A549 (cell line): ENCODE results near the gene CTIF. TPM values are rescaled to one million over a fixed set of nuclear protein-coding genes. Genes with fewer than 3 reads are reported as not detected.

Experiments
- ATAC-seq, 2 experiments: fragments of 200-7000 bp in 1 of 2; fragments of >200 bp in 1 of 2; cut with Nextera tagmentation in 1 of 2; cut with Tn5 transposase in 1 of 2; 3 replicates each; pipeline versions ENCODE4 v1.8.0 to v1.9.1; 2018 to 2020; ENCODE audit warnings: mild to moderate bottlenecking in 1 of 2, moderate library complexity in 1 of 2
- CTCF ChIA-PET: fragments of 300-600 bp; sonication (Branson Sonifier 250); formaldehyde crosslinking; extraction: SDS; loops from one replicate; lab custom pipeline; 2021; ENCODE audit warnings: antibody characterized with exemption, inconsistent platforms; lab: Yijun Ruan, JAX
- POLR2A ChIA-PET: fragments of 350-600 bp; formaldehyde crosslinking; extraction: SDS; loops from one replicate; lab custom pipeline; 2021; ENCODE audit warnings: antibody characterized with exemption, inconsistent platforms; lab: Yijun Ruan, JAX
- DNase-seq, 2 experiments: peaks; one replicate each; pipeline versions ENCODE4 v3.0.0 to v3.0.0-alpha.2; 2011 to 2016; ENCODE audit warnings: low read depth in 1 of 2, low spot score in 1 of 2
- FAIRE-seq: peaks from 2 replicates; lab custom pipeline; 2011; peaks lifted over from hg19 to GRCh38; lab: Jason Lieb, UNC
- H3K27ac ChIP-seq, 2 experiments: fragments of >200 bp; sonication (Bioruptor Twin); formaldehyde crosslinking; 3 replicates each; pipeline ENCODE4 v1.5.1; 2016 to 2017
- H3K4me1 ChIP-seq: fragments of >200 bp; sonication (Bioruptor Twin); formaldehyde crosslinking; 3 replicates; pipeline ENCODE4 v1.6.1; 2016
- H3K4me2 ChIP-seq: fragments of >200 bp; sonication (Bioruptor Twin); formaldehyde crosslinking; 3 replicates; pipeline ENCODE4 v1.6.1; 2016
- H3K4me3 ChIP-seq: fragments of >200 bp; sonication (Bioruptor Twin); formaldehyde crosslinking; 3 replicates; pipeline ENCODE4 v1.5.1; 2016
- H3K9me3 ChIP-seq: fragments of >200 bp; sonication (Bioruptor Twin); formaldehyde crosslinking; 3 replicates; pipeline ENCODE4 v1.6.1; 2016
- CBX2 ChIP-seq: fragments of 200-600 bp; sonication (generic); IDR thresholded peaks from 2 replicates; pipeline ENCODE4 v1.6.1; 2016; ENCODE audit warnings: low read depth, mild to moderate bottlenecking, borderline replicate concordance
- CHD2 ChIP-seq: fragments of 150-350 bp; IDR thresholded peaks from 2 replicates; pipeline ENCODE4 v1.6.1; 2014; ENCODE audit warnings: low read length; ENCODE audit not compliant: partially characterized antibody
- CHD4 ChIP-seq: fragments of 200-600 bp; sonication (generic); IDR thresholded peaks from 2 replicates; pipeline ENCODE4 v1.6.1; 2016; ENCODE audit warnings: antibody characterized with exemption, mild to moderate bottlenecking, borderline replicate concordance
- EP300 ChIP-seq, 2 experiments: fragments of >200 bp; sonication (Bioruptor Twin); formaldehyde crosslinking; IDR thresholded peaks; 2 replicates in 1 of 2; 3 replicates in 1 of 2; pipeline ENCODE4 v1.6.1; 2016 to 2017
- ESRRA ChIP-seq: fragments of 150-350 bp; IDR thresholded peaks from 2 replicates; pipeline ENCODE4 v1.6.1; 2014; ENCODE audit warnings: mild to moderate bottlenecking, low read length, borderline replicate concordance
- FOSL2 ChIP-seq, 2 experiments: fragments of 450-650 bp in 1 of 2; fragments of >200 bp in 1 of 2; sonication (Bioruptor Twin) in 1 of 2; formaldehyde crosslinking; IDR thresholded peaks; 2 replicates each; pipeline versions ENCODE4 v1.5.0 to v1.6.1; 2016 to 2020; ENCODE audit warnings: mild to moderate bottlenecking in 1 of 2, moderate library complexity in 1 of 2
- FOXS1 ChIP-seq: fragments of 250-450 bp; sonication (Bioruptor Pico); IDR thresholded peaks from 2 replicates; pipeline ENCODE4 v1.5.0; 2020; ENCODE audit warnings: mild to moderate bottlenecking, moderate library complexity
- GATA3 ChIP-seq: IDR thresholded peaks from 2 replicates; pipeline ENCODE4 v1.6.1; 2012; ENCODE audit warnings: borderline replicate concordance
- HMGXB4 ChIP-seq: fragments of 250-450 bp; sonication (Bioruptor Pico); IDR thresholded peaks from 2 replicates; pipeline ENCODE4 v1.5.0; 2021; ENCODE audit warnings: mild to moderate bottlenecking, moderate library complexity, borderline replicate concordance
- HOXB13 ChIP-seq: fragments of 250-450 bp; sonication (Bioruptor Pico); IDR thresholded peaks from 2 replicates; pipeline ENCODE4 v1.5.0; 2020; ENCODE audit warnings: low read depth, mild to moderate bottlenecking, moderate library complexity
- MAX ChIP-seq: IDR thresholded peaks from 2 replicates; pipeline ENCODE4 v1.6.1; 2012
- MYC ChIP-seq: IDR thresholded peaks from 2 replicates; pipeline ENCODE4 v1.6.1; 2012; ENCODE audit warnings: mild to moderate bottlenecking, inconsistent platforms, low read length, improper control_type of control experiment, borderline replicate concordance
- PHF8 ChIP-seq: fragments of 200-600 bp; sonication (generic); IDR thresholded peaks from 2 replicates; pipeline ENCODE4 v1.6.1; 2016; ENCODE audit warnings: low read depth, mild to moderate bottlenecking, antibody characterized with exemption, moderate library complexity, borderline replicate concordance
- POLR2A ChIP-seq: IDR thresholded peaks from 2 replicates; pipeline ENCODE4 v1.6.1; 2012; ENCODE audit warnings: mild to moderate bottlenecking, low read length
- RARB ChIP-seq: fragments of 250-450 bp; sonication (Bioruptor Pico); IDR thresholded peaks from 2 replicates; pipeline ENCODE4 v1.8.0; 2021; ENCODE audit warnings: mild to moderate bottlenecking, moderate library complexity
- REST ChIP-seq: fragments of 200-600 bp; sonication (generic); IDR thresholded peaks from 2 replicates; pipeline ENCODE4 v1.6.1; 2016; ENCODE audit warnings: antibody characterized with exemption, mild to moderate bottlenecking, moderate library complexity
- RFX5 ChIP-seq: fragments of 450-650 bp; IDR thresholded peaks from 2 replicates; pipeline ENCODE4 v1.7.1; 2014; ENCODE audit warnings: antibody characterized with exemption, mild to moderate bottlenecking, moderate library complexity
- ZFP36 ChIP-seq: fragments of 450-650 bp; IDR thresholded peaks from 2 replicates; pipeline ENCODE4 v1.6.1; 2014; ENCODE audit warnings: borderline replicate concordance; ENCODE audit not compliant: partially characterized antibody
- ZNF302 ChIP-seq: fragments of 250-450 bp; sonication (Bioruptor Pico); IDR thresholded peaks from 2 replicates; pipeline ENCODE4 v1.9.0; 2021; ENCODE audit warnings: inconsistent platforms, mild to moderate bottlenecking, moderate library complexity
- ZSCAN20 ChIP-seq: fragments of 250-450 bp; sonication (Bioruptor Pico); IDR thresholded peaks from 2 replicates; pipeline ENCODE4 v1.8.0; 2022; ENCODE audit warnings: mild to moderate bottlenecking, moderate library complexity
- WGBS: methylation state at CpG from one replicate; pipeline ENCODE4 v1.1.6; 2017; ENCODE audit errors: missing lambda C conversion rate; 5-methylcytosine and 5-hydroxymethylcytosine counted together
- polyA plus RNA-seq, 4 experiments: library from polyadenylated mRNA; depleted of rRNA in 3 of 4; stranded (reverse); fragments of >200 nt; fragmentation: RNase III in 1 of 4; extraction: RNeasy Plus Mini Kit Qiagen cat#74134 plus additional on column Dnase treatment in 1 of 4; gene quantifications; 2 replicates in 3 of 4; 3 replicates in 1 of 4; pipeline ENCODE4 v1.2.3, GENCODE V29; 2011 to 2017

Gene CTIF
- polyA plus RNA-seq, 2 of the 4 experiments (the other 2 are of a cell fraction) = 17.0 to 24.7 TPM

GRCh38 chr18:48607056-48607984, 68.5 kb downstream of the CTIF start:
- Histone ChIP-seq H3K4me1 (peaks cover 7% of the 10 kb centered on the region; the same call in 1 of the 3 replicates), H3K4me3 (no peak overlapping the region), H3K9me3 (no peaks in the 10 kb centered on the region), H3K27ac (peak overlapping the region in 1 of 2 experiments; percentile 28; a peak in 2 of 6 replicates), H3K4me2 (no peak overlapping the region)
- FAIRE-seq = no peak
- ChIA-PET CTCF (interaction anchor here (1.6 to 2.1 kb wide), 4 partner anchors 18 to 142 kb away, joined by 3 to 8 read pairs (median 5); no protein-coding TSS in a partner anchor), POLR2A (no interaction called here)
- TF ChIP-seq REST (peak; percentile 43; the same call in 1 of the 2 replicates), PHF8 (no peak)
- 87% methylated on average over 7 of the region's 8 CpGs for WGBS
- no peak for ATAC-seq
- DNase-seq = no peak

GRCh38 chr18:48608581-48608980, 69.8 kb downstream of the CTIF start:
- Histone ChIP-seq H3K4me3 (no peak overlapping the region), H3K9me3 (no peaks in the 10 kb centered on the region), H3K4me2 (no peak overlapping the region), H3K4me1 (peaks cover 7% of the 10 kb centered on the region; the same call in 1 of the 3 replicates), H3K27ac (no peak overlapping the region)
- TF ChIP-seq POLR2A = no peak
- TF ChIP-seq FOXS1 (CRISPR knock-in tag) = no peak
- no peak for TF ChIP-seq HOXB13 (CRISPR knock-in tag)
- no peak for TF ChIP-seq EP300 (IDR thresholded peaks at IDR 0.05)
- TF ChIP-seq MAX = no peak
- no peak for TF ChIP-seq MYC
- no peak for TF ChIP-seq GATA3
- TF ChIP-seq PHF8 = no peak
- TF ChIP-seq FOSL2 (IDR thresholded peaks at IDR 0.05) = no peak
- TF ChIP-seq FOSL2 (CRISPR knock-in tag; IDR thresholded peaks at IDR 0.05) = no peak
- no peak for TF ChIP-seq CHD2
- no peak for TF ChIP-seq RFX5
- no peak for TF ChIP-seq CHD4
- no peak for TF ChIP-seq HMGXB4 (CRISPR knock-in tag)
- TF ChIP-seq ESRRA = no peak
- TF ChIP-seq ZFP36 = no peak
- TF ChIP-seq REST = no peak
- no peak for TF ChIP-seq ZSCAN20
- no peak for TF ChIP-seq CBX2
- no peak for TF ChIP-seq RARB (CRISPR knock-in tag)
- no peak for TF ChIP-seq ZNF302 (CRISPR knock-in tag)
- CTCF ChIA-PET = interaction anchor here (1.6 to 2.1 kb wide), 4 partner anchors 17 to 144 kb away, joined by 3 to 8 read pairs (median 5); no protein-coding TSS in a partner anchor
- ATAC-seq (no peak), FAIRE-seq (no peak), DNase-seq (no peak)
- 94% methylated on average over 2 of the region's 5 CpGs for WGBS
- POLR2A ChIA-PET = no interaction called here
